ENCODE results near the gene RDX. TPM values are rescaled to one million over a fixed set of nuclear protein-coding genes. Genes with fewer than 3 reads are reported as not detected.

Gene RDX
- total and polyA plus RNA-seq, 2 of the 8 experiments (the other 6 are each of a cell fraction or from before 2014, with no cell fraction given): 27.4 to 100 TPM

DNA sequence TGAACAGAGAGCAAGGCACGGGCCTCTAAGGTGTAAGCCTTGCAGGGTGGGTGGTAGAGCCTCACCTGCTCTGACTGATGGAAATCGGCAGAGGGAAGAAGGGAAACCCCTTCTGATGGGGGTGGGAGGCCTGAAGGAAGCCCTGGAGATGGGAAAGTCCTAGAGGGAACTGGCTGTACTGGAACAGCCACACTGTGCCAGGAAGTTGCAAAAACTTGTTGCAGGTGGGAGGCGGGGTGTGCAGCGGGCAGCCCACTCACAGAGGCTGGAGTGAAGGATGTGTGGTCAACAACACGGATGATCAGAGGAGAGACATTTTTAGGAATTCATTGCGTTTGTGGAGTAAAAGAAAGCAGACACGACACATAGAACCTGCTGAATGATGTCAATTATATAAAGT is 112.0 kb downstream of the RDX start (continued):
- no peak for TF ChIP-seq BCL11A (IDR thresholded peaks at IDR 0.05; ENCODE audit: low read depth in 2 of 2, low read length in 2 of 2)
- TF ChIP-seq, protein P1, sequence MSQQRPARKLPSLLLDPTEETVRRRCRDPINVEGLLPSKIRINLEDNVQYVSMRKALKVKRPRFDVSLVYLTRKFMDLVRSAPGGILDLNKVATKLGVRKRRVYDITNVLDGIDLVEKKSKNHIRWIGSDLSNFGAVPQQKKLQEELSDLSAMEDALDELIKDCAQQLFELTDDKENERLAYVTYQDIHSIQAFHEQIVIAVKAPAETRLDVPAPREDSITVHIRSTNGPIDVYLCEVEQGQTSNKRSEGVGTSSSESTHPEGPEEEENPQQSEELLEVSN (IDR thresholded peaks at IDR 0.05): no peak
- no peak for TF ChIP-seq FOSL1 (IDR thresholded peaks at IDR 0.05; ENCODE audit: insufficient read depth, low read depth, low read length)
- no peak for TF ChIP-seq CHD1 (IDR thresholded peaks at IDR 0.05; ENCODE audit: low read depth, low read length)
- TF ChIP-seq SRF (IDR thresholded peaks at IDR 0.05; ENCODE audit: low read depth, low read length): no peak

All from H1 (cell line).